ENCODE data around the gene TTLL11. TPM values are rescaled to one million over a fixed set of nuclear protein-coding genes. Genes with fewer than 3 reads are reported as not detected.

Gene TTLL11
- total and polyA plus RNA-seq, 2 of the 8 experiments (the other 6 are each of a cell fraction or from before 2014, with no cell fraction given) = 0.56 to 0.80 TPM

- Histone ChIP-seq H3K9ac (replicated peaks in 1 of 4; ENCODE audit: extremely low read depth in 1 of 4, low read depth in 3 of 4, low read length in 3 of 4) (no peak overlapping the region), H4K91ac (replicated peaks; ENCODE audit: insufficient read length, low read length) (no peak overlapping the region), H3K4me1 (replicated peaks in 1 of 4; ENCODE audit: control insufficient read depth in 3 of 4, insufficient read depth in 4 of 4, low read length in 3 of 4) (no peaks in the 10 kb centered on the region), H3K56ac (replicated peaks; ENCODE audit: insufficient read length, low read depth, low read length) (no peak overlapping the region), H2BK20ac (ENCODE audit: low read length) (no peak overlapping the region), H3K18ac (ENCODE audit: extremely low read depth, low read length) (no peak overlapping the region), H3K23me2 (ENCODE audit: low read depth, low read length) (no peaks in the 10 kb centered on the region), H2AK5ac (ENCODE audit: low read depth, low read length) (no peak overlapping the region), H2AFZ (ENCODE audit: low read length) (no peak overlapping the region), H3K4me3 (ENCODE audit: extremely low read depth in 1 of 4, insufficient read depth in 2 of 4, low read depth in 3 of 4, low read length in 4 of 4) (no peak overlapping the region), H3K9me3 (ENCODE audit: insufficient read depth in 2 of 2, low read depth in 1 of 2, low read length in 1 of 2) (no peaks in the 10 kb centered on the region), H4K20me1 (replicated peaks in 1 of 2; ENCODE audit: control insufficient read depth in 1 of 2, insufficient read depth in 2 of 2, low read length in 2 of 2) (peaks cover 0 to 1% of the 10 kb centered on the region in 2 experiments), H3K79me1 (ENCODE audit: low read depth, low read length) (no peaks in the 10 kb centered on the region), H3K14ac (ENCODE audit: insufficient read length) (no peak overlapping the region), H3K27me3 (replicated peaks in 1 of 4; ENCODE audit: control insufficient read depth in 3 of 4, extremely low read depth in 1 of 4, insufficient read depth in 3 of 4, low read length in 3 of 4) (no peaks in the 10 kb centered on the region; a peak in 1 of 7 replicates), H2BK12ac (ENCODE audit: low read depth, low read length) (no peak overlapping the region), H3K79me2 (ENCODE audit: control insufficient read depth in 1 of 2, insufficient read depth in 2 of 2, low read length in 2 of 2) (no peaks in the 10 kb centered on the region), H2BK120ac (replicated peaks; ENCODE audit: low read depth, low read length) (no peak overlapping the region), H3K4me2 (ENCODE audit: insufficient read depth in 1 of 2, low read depth in 2 of 2, low read length in 2 of 2) (no peak overlapping the region), H2BK15ac (ENCODE audit: low read length) (no peak overlapping the region), H3K23ac (ENCODE audit: insufficient read length) (no peak overlapping the region), H3K36me3 (ENCODE audit: control insufficient read depth in 2 of 4, insufficient read depth in 4 of 4, low read length in 3 of 4) (no peaks in the 10 kb centered on the region), H4K5ac (ENCODE audit: insufficient read length, low read depth, low read length) (no peak overlapping the region), H2BK5ac (ENCODE audit: low read depth, low read length) (no peak overlapping the region), H4K8ac (ENCODE audit: extremely low read depth, insufficient read depth, low read length) (no peak overlapping the region), H3K4ac (replicated peaks; ENCODE audit: insufficient read length, low read depth, low read length) (no peak overlapping the region), H3K27ac (ENCODE audit: low read depth, low read length) (no peak overlapping the region)
- WGBS, 2 experiments (ENCODE audit: extremely low coverage in 1 of 2, insufficient coverage in 1 of 2, insufficient read length in 1 of 2, insufficient replicate concordance in 2 of 2, low coverage in 1 of 2, low lambda C conversion rate in 2 of 2, missing lambda C conversion rate in 1 of 2) = 87% methylated on average over 4 of the region's 4 CpGs; no CpG with 5 or more reads in 1 of the 2 experiments
- ChIA-PET POLR2A (ENCODE audit: partially characterized antibody) (interaction anchor here (0.6 kb wide), 1 partner anchor 13 kb away, joined by 3 read pairs; no protein-coding TSS in a partner anchor), CTCF (ENCODE audit: partially characterized antibody) (interaction anchor here (0.9 to 1.1 kb wide), 2 partner anchors 21 to 24 kb away, joined by 3 to 7 read pairs; no protein-coding TSS in a partner anchor)
- no peak for FAIRE-seq
- DNase-seq (ENCODE audit: low read depth in 1 of 2, low spot score in 2 of 2) = no peak
- TF ChIP-seq CREB1 (IDR thresholded peaks at IDR 0.05) = no peak
- TF ChIP-seq PHF8 (conservative IDR thresholded peaks at IDR 0.05; ENCODE audit: low read depth, low read length) = no peak
- TF ChIP-seq BCL11A (IDR thresholded peaks at IDR 0.05; ENCODE audit: low read depth in 2 of 2, low read length in 2 of 2) = no peak
- no peak for TF ChIP-seq ZNF274 (IDR thresholded peaks at IDR 0.05; ENCODE audit: borderline replicate concordance, extremely low read depth, low read length)
- TF ChIP-seq USF2 (IDR thresholded peaks at IDR 0.05; ENCODE audit: low read length) = no peak
- TF ChIP-seq MAX (IDR thresholded peaks at IDR 0.05) = no peak
- no peak for TF ChIP-seq SIX5 (IDR thresholded peaks at IDR 0.05; ENCODE audit: low read depth, low read length)
- no peak for TF ChIP-seq RFX5 (IDR thresholded peaks at IDR 0.05; ENCODE audit: borderline replicate concordance, low read depth, low read length)
- TF ChIP-seq NRF1 (IDR thresholded peaks at IDR 0.05; ENCODE audit: low read depth, low read length) = no peak
- TF ChIP-seq FOSL1 (IDR thresholded peaks at IDR 0.05; ENCODE audit: insufficient read depth, low read depth, low read length) = no peak
- no peak for TF ChIP-seq HDAC2 (IDR thresholded peaks at IDR 0.05; ENCODE audit: borderline replicate concordance in 1 of 2, low read depth in 2 of 2, low read length in 2 of 2)
- no peak for TF ChIP-seq SAP30 (IDR thresholded peaks at IDR 0.05; ENCODE audit: insufficient read depth, insufficient replicate concordance, low read length)
- TF ChIP-seq SUZ12 (IDR thresholded peaks at IDR 0.05; ENCODE audit: low read length) = no peak
These were observed 34.4 kb downstream of the TTLL11 start for GRCh38 chr9:122058709-122059108.

Data from H1 (cell line).